Measurements from ENCODE around the gene ITPK1. TPM values are rescaled to one million over a fixed set of nuclear protein-coding genes. Genes with fewer than 3 reads are reported as not detected.
A peak's percentile ranks its signal among the peaks of the same experiment; 100 is the strongest.

ITPK1 gene
- total RNA-seq, 1 donor from 2014 or later = 32.8 TPM

DNA sequence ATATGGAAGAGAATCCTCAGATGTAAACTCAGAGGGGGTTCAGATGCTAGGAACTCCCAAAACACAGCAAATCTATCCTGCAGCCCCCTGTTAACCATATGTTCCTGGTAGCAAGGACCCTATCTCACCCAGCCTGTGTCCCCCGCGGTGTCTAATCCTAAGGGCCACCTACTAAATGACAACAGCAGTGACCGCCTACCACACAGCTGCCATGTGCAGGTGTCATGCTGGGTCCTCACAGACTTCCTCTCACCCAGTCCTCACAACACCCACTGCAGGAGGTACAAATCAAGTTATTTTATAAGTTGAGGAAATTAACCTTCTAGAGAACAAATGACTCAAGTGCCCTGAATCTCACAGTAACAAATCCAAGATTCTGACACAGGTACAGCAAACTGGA lies 73.9 kb downstream of the ITPK1 start:
- no peaks in the 10 kb centered on the region for H3K27me3 Mint-ChIP-seq (ENCODE audit: unreplicated experiment)
- no peak overlapping the region for H3K27ac Mint-ChIP-seq (ENCODE audit: unreplicated experiment)

DNA sequence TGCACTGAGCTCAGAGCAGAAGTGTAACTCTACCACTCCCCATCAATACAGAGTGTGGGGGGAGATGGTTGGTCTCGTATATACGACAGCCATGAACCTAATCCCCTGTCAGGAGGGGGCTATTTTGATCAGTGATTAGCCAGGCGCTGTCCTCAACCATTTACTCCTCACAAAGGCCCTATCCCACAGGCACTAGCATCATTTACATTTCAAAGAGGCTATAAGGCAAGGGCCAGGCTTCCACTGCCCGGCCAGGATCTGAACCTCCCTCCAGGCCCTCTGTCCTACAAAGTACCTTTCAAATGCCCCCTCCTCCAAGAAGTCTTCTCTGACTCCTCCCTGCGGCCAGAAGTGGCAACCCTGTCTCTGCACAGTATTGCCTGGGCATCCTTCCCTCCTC lies 74.7 kb downstream of the ITPK1 start:
- no peak overlapping the region for H3K4me3 Mint-ChIP-seq (ENCODE audit: unreplicated experiment)

More for the DNA sequence above, 73.9 kb downstream of the ITPK1 start:
- no peak overlapping the region for H3K4me3 Mint-ChIP-seq (ENCODE audit: unreplicated experiment)
- H3K9me3 Mint-ChIP-seq (ENCODE audit: unreplicated experiment) = no peaks in the 10 kb centered on the region
- peaks cover 4% of the 10 kb centered on the region for H3K36me3 Mint-ChIP-seq (ENCODE audit: unreplicated experiment)
- DNase-seq (ENCODE audit: extremely low spot score, unreplicated experiment) = no peak
- peaks cover 72% of the 10 kb centered on the region for H3K4me1 Mint-ChIP-seq (ENCODE audit: unreplicated experiment)
- TF ChIP-seq, protein P1, sequence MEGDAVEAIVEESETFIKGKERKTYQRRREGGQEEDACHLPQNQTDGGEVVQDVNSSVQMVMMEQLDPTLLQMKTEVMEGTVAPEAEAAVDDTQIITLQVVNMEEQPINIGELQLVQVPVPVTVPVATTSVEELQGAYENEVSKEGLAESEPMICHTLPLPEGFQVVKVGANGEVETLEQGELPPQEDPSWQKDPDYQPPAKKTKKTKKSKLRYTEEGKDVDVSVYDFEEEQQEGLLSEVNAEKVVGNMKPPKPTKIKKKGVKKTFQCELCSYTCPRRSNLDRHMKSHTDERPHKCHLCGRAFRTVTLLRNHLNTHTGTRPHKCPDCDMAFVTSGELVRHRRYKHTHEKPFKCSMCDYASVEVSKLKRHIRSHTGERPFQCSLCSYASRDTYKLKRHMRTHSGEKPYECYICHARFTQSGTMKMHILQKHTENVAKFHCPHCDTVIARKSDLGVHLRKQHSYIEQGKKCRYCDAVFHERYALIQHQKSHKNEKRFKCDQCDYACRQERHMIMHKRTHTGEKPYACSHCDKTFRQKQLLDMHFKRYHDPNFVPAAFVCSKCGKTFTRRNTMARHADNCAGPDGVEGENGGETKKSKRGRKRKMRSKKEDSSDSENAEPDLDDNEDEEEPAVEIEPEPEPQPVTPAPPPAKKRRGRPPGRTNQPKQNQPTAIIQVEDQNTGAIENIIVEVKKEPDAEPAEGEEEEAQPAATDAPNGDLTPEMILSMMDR (IDR thresholded peaks at IDR 0.05) = no peak

DNA sequence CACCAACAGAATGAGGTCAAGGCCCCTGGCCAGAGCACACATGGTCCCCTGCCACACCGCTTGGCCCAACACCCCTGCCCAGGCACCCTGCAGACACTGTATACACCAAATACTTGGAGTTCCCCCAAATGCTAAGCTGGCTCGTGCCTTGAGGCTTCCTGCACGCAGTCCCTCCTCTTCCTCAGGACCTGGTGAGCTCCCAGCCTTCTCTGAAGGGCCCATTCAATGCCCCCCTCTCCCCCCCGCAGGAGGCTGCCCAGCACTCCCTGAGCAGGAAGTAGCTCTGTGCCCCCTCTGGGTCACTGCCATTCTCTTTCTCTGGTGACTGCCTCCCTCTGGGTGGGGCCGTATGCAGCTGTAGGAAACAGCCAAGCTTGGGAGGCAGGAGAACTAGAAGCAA lies 75.3 kb downstream of the ITPK1 start:
- no peaks in the 10 kb centered on the region for H3K9me3 Mint-ChIP-seq (ENCODE audit: unreplicated experiment)
- H3K27ac Mint-ChIP-seq (ENCODE audit: unreplicated experiment) = peak overlapping the region; percentile 41
- H3K27me3 Mint-ChIP-seq (ENCODE audit: unreplicated experiment) = no peaks in the 10 kb centered on the region
- no peak overlapping the region for H3K4me3 Mint-ChIP-seq (ENCODE audit: unreplicated experiment)
- no peaks in the 10 kb centered on the region for H3K36me3 Mint-ChIP-seq (ENCODE audit: unreplicated experiment)
- no peak for DNase-seq (ENCODE audit: extremely low spot score, unreplicated experiment)
- peaks cover 77% of the 10 kb centered on the region for H3K4me1 Mint-ChIP-seq (ENCODE audit: unreplicated experiment)
- TF ChIP-seq, protein P1 (IDR thresholded peaks at IDR 0.05) = no peak

More for the DNA sequence above, 74.7 kb downstream of the ITPK1 start:
- TF ChIP-seq, protein P1 (IDR thresholded peaks at IDR 0.05) = no peak
- Mint-ChIP-seq H3K27me3 (ENCODE audit: unreplicated experiment) (no peaks in the 10 kb centered on the region), H3K9me3 (ENCODE audit: unreplicated experiment) (no peaks in the 10 kb centered on the region), H3K36me3 (ENCODE audit: unreplicated experiment) (peaks cover 2% of the 10 kb centered on the region), H3K4me1 (ENCODE audit: unreplicated experiment) (peaks cover 77% of the 10 kb centered on the region), H3K27ac (ENCODE audit: unreplicated experiment) (peak overlapping the region; percentile 41)
- DNase-seq (ENCODE audit: extremely low spot score, unreplicated experiment) = no peak

DNA sequence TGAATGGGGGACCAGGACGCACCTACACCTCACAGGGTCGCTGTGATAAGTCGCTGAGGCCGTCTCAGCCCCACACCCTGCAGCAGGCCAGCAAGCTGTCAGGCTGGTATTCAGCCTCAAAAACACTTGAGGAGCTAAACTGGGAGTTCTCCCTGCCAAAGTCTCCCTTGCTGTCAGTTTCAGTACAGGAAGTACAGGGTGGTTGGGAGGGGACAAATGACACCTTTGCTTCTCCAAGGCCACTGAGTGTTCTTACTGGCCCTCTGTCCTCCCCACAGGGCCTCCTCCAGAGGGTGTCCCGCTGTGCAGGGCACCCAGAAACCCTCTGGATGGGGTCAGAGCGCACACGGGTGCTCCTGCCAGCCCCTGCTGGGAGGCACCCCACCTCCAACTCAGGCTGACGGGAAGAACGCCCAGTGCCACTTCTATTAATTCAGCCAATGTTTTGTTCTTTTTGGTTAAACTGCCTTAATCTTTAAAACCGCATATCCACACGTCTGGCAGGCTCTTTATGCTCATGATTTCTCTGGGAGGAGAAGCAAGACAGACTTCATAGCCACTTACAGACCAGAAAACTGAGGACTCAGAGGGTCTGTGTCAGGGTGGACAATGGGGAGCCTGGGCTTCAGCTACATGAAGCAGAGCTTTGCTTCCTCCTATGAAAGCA lies 75.9 kb downstream of the ITPK1 start:
- peaks cover 76% of the 10 kb centered on the region for H3K4me1 Mint-ChIP-seq (ENCODE audit: unreplicated experiment)
- TF ChIP-seq, protein P1 (IDR thresholded peaks at IDR 0.05) = no peak
- no peaks in the 10 kb centered on the region for H3K36me3 Mint-ChIP-seq (ENCODE audit: unreplicated experiment)
- H3K27ac Mint-ChIP-seq (ENCODE audit: unreplicated experiment) = peak overlapping the region; percentile 4
- no peak overlapping the region for H3K4me3 Mint-ChIP-seq (ENCODE audit: unreplicated experiment)
- no peaks in the 10 kb centered on the region for H3K9me3 Mint-ChIP-seq (ENCODE audit: unreplicated experiment)
- H3K27me3 Mint-ChIP-seq (ENCODE audit: unreplicated experiment) = no peaks in the 10 kb centered on the region
- DNase-seq (ENCODE audit: extremely low spot score, unreplicated experiment) = no peak

DNA sequence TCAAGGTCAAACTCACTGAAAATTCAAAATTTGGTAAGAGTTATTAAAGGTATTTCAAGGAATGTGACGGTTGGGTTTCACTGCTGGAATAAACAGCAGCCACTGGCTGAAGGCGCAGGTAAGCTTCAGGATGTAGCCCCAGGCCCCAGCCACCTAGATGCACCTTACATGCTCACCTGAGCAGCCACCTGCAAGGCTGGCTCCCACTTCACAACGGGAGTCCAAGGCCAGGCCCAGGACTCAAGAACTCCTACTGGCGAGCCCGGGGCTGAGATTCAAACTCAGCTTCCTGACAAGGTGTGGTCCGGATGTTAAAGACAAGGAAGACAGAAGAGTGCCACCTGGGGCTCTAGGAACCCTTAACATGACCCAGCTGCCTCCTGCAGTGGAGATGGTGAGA lies 78.4 kb downstream of the ITPK1 start:
- Mint-ChIP-seq H3K27ac (ENCODE audit: unreplicated experiment) (peak overlapping the region; percentile 67), H3K4me1 (ENCODE audit: unreplicated experiment) (peaks cover 83% of the 10 kb centered on the region), H3K36me3 (ENCODE audit: unreplicated experiment) (no peaks in the 10 kb centered on the region), H3K9me3 (ENCODE audit: unreplicated experiment) (no peaks in the 10 kb centered on the region), H3K27me3 (ENCODE audit: unreplicated experiment) (no peaks in the 10 kb centered on the region), H3K4me3 (ENCODE audit: unreplicated experiment) (no peak overlapping the region)
- TF ChIP-seq, protein P1 (IDR thresholded peaks at IDR 0.05) = no peak
- DNase-seq (ENCODE audit: extremely low spot score, unreplicated experiment) = no peak
